ENCODE measurements around the gene TMA7B.

TMA7B gene

DNA sequence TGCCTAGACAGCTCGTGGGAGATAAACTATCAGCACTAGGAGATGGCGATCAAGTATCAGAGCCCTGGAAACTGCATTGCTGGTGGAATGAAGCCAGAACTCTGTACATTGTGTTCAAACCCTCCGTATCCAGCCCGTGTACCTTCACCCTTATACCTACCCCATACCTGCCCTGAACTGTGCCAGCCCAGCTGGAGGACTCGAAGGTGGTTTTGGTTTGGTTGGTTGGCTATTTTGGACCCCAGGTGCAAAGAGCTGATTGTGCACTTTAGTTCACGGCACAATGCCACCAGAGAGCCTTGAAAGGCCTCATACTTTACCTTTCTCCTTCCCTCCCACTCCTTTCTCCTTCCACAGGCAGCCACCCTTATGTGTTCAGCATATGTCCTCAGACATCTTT, 50.5 kb downstream of the TMA7B start:
- no peak overlapping the region for H3K27ac ChIP-seq
- TF ChIP-seq ZFX (IDR thresholded peaks at IDR 0.05; ENCODE audit: borderline replicate concordance) = no peak
